H1 (cell line): ENCODE measurements around the gene AAGAB. TPM values are rescaled to one million over a fixed set of nuclear protein-coding genes. Genes with fewer than 3 reads are reported as not detected.

Source experiments
- CTCF ChIA-PET: fragments of 300-600 bp; sonication (Branson Sonifier 250); formaldehyde crosslinking; loops from one replicate; lab custom pipeline; 2021; ENCODE audit not compliant: partially characterized antibody; lab: Charles Lee
- POLR2A ChIA-PET: fragments of 300-600 bp; sonication (Branson Sonifier 250); formaldehyde crosslinking; loops from one replicate; lab custom pipeline; 2021; ENCODE audit warnings: inconsistent platforms; ENCODE audit not compliant: partially characterized antibody; lab: Charles Lee
- DNase-seq, 2 experiments: peaks; one replicate each; pipeline versions ENCODE4 v3.0.0 to v3.0.0-alpha.2; 2010 to 2022; ENCODE audit warnings: low spot score in 2 of 2, low read depth in 1 of 2, mixed read lengths in 1 of 2
- FAIRE-seq: peaks from 2 replicates; lab custom pipeline; 2011; peaks lifted over from hg19 to GRCh38; lab: Jason Lieb, UNC
- H2AFZ ChIP-seq: 2 replicates; pipeline ENCODE4 v1.8.1; 2012; ENCODE audit warnings: low read length, inconsistent platforms
- H2AK5ac ChIP-seq: 2 replicates; pipeline ENCODE4 v1.6.1; 2013; ENCODE audit warnings: low read depth, low read length
- H2BK120ac ChIP-seq: replicated peaks from 2 replicates; pipeline ENCODE3; 2013; ENCODE audit warnings: low read depth, low read length, inconsistent platforms
- H2BK12ac ChIP-seq: 2 replicates; pipeline ENCODE4 v1.6.1; 2013; ENCODE audit warnings: low read depth, low read length
- H2BK15ac ChIP-seq: 2 replicates; pipeline ENCODE4 v1.6.1; 2013; ENCODE audit warnings: low read length
- H2BK20ac ChIP-seq: 2 replicates; pipeline ENCODE4 v1.6.1; 2013; ENCODE audit warnings: low read length
- H2BK5ac ChIP-seq: 2 replicates; pipeline ENCODE4 v1.6.1; 2013; ENCODE audit warnings: low read depth, low read length
- H3K14ac ChIP-seq: 2 replicates; pipeline ENCODE4 v1.6.1; 2013; ENCODE audit warnings: inconsistent platforms; ENCODE audit not compliant: insufficient read length
- H3K18ac ChIP-seq: 2 replicates; pipeline ENCODE4 v1.6.1; 2013; ENCODE audit warnings: low read length; ENCODE audit errors: extremely low read depth
- H3K23ac ChIP-seq: 2 replicates; pipeline ENCODE4 v1.6.1; 2013; ENCODE audit warnings: inconsistent platforms; ENCODE audit not compliant: insufficient read length
- H3K23me2 ChIP-seq: 2 replicates; pipeline ENCODE4 v1.6.1; 2013; ENCODE audit warnings: low read depth, low read length
- H3K27ac ChIP-seq: 2 replicates; pipeline ENCODE4 v1.6.1; 2011; ENCODE audit warnings: low read depth, low read length, inconsistent platforms
- H3K27me3 ChIP-seq, 4 experiments: replicated peaks in 1 of 4; 1 replicate in 1 of 4; 2 replicates in 3 of 4; pipeline versions ENCODE4 v1.6.1 to v1.8.1; 2011 to 2013; ENCODE audit warnings: low read length in 3 of 4, mild to moderate bottlenecking in 3 of 4, inconsistent platforms in 2 of 4, mixed read lengths in 2 of 4, moderate library complexity in 1 of 4; ENCODE audit not compliant: control insufficient read depth in 3 of 4, insufficient read depth in 3 of 4; ENCODE audit errors: extremely low read depth in 1 of 4
- H3K36me3 ChIP-seq, 4 experiments: 2 replicates each; pipeline versions ENCODE4 v1.6.1 to v1.8.1; 2011 to 2013; ENCODE audit warnings: mild to moderate bottlenecking in 4 of 4, low read length in 3 of 4, moderate library complexity in 2 of 4, control low read depth in 1 of 4, inconsistent platforms in 1 of 4; ENCODE audit not compliant: insufficient read depth in 4 of 4, control insufficient read depth in 2 of 4
- H3K4ac ChIP-seq: replicated peaks from 2 replicates; pipeline ENCODE3; 2013; ENCODE audit warnings: low read length, low read depth, mixed read lengths, inconsistent platforms; ENCODE audit not compliant: insufficient read length
- H3K4me1 ChIP-seq, 4 experiments: replicated peaks in 1 of 4; 1 replicate in 1 of 4; 2 replicates in 3 of 4; pipeline versions ENCODE4 v1.6.1 to v1.8.1; 2011 to 2013; ENCODE audit warnings: low read length in 3 of 4, inconsistent platforms in 2 of 4, mixed read lengths in 1 of 4; ENCODE audit not compliant: insufficient read depth in 4 of 4, control insufficient read depth in 3 of 4
- H3K4me2 ChIP-seq, 2 experiments: 2 replicates each; pipeline versions ENCODE4 v1.6.1 to v1.8.1; 2011 to 2013; ENCODE audit warnings: low read depth in 2 of 2, low read length in 2 of 2, control low read depth in 1 of 2, inconsistent platforms in 1 of 2, mild to moderate bottlenecking in 1 of 2; ENCODE audit not compliant: insufficient read depth in 1 of 2
- H3K4me3 ChIP-seq, 4 experiments: fragments of 200-600, 300-600 bp in 1 of 4; sonication (generic), shearing (Covaris generic), sonication (Bioruptor Twin) in 1 of 4; 2 replicates each; pipeline versions ENCODE4 v1.5.1 to v1.8.1; 2011 to 2016; ENCODE audit warnings: low read length in 4 of 4, low read depth in 3 of 4, control low read depth in 2 of 4, inconsistent platforms in 2 of 4, mild to moderate bottlenecking in 2 of 4, mixed read lengths in 1 of 4, moderate library complexity in 1 of 4; ENCODE audit not compliant: insufficient read depth in 2 of 4; ENCODE audit errors: extremely low read depth in 1 of 4
- H3K56ac ChIP-seq: replicated peaks from 2 replicates; pipeline ENCODE3; 2013; ENCODE audit warnings: low read depth, mild to moderate bottlenecking, mixed read lengths, low read length, inconsistent platforms; ENCODE audit not compliant: insufficient read length
- H3K79me1 ChIP-seq: 2 replicates; pipeline ENCODE4 v1.6.1; 2013; ENCODE audit warnings: low read depth, low read length, control low read depth
- H3K79me2 ChIP-seq, 2 experiments: 2 replicates each; pipeline versions ENCODE4 v1.6.1 to v1.8.1; 2012 to 2013; ENCODE audit warnings: low read length in 2 of 2, mild to moderate bottlenecking in 2 of 2, inconsistent platforms in 1 of 2; ENCODE audit not compliant: insufficient read depth in 2 of 2, control insufficient read depth in 1 of 2
- H3K9ac ChIP-seq, 4 experiments: replicated peaks in 1 of 4; 1 replicate in 1 of 4; 2 replicates in 3 of 4; pipeline versions ENCODE4 v1.6.1 to v1.8.1; 2011 to 2013; ENCODE audit warnings: low read depth in 3 of 4, low read length in 3 of 4, control low read depth in 2 of 4, mild to moderate bottlenecking in 2 of 4, moderate library complexity in 2 of 4, inconsistent platforms in 1 of 4; ENCODE audit errors: extremely low read depth in 1 of 4
- H3K9me3 ChIP-seq, 2 experiments: 2 replicates each; pipeline versions ENCODE4 v1.6.1 to v1.8.1; 2012 to 2013; ENCODE audit warnings: mild to moderate bottlenecking in 2 of 2, moderate library complexity in 2 of 2, control low read depth in 1 of 2, inconsistent platforms in 1 of 2, low read depth in 1 of 2, low read length in 1 of 2, mixed read lengths in 1 of 2; ENCODE audit not compliant: insufficient read depth in 2 of 2
- H4K20me1 ChIP-seq, 2 experiments: replicated peaks in 1 of 2; 2 replicates each; pipeline versions ENCODE3 to v1.8.1; 2011 to 2013; ENCODE audit warnings: inconsistent platforms in 2 of 2, low read length in 2 of 2, mild to moderate bottlenecking in 1 of 2; ENCODE audit not compliant: insufficient read depth in 2 of 2, control insufficient read depth in 1 of 2
- H4K5ac ChIP-seq: 2 replicates; pipeline ENCODE4 v1.6.1; 2013; ENCODE audit warnings: low read length, low read depth, mixed read lengths, inconsistent platforms; ENCODE audit not compliant: insufficient read length
- H4K8ac ChIP-seq: 2 replicates; pipeline ENCODE4 v1.8.0; 2013; ENCODE audit warnings: mild to moderate bottlenecking, moderate library complexity, low read length, inconsistent platforms; ENCODE audit not compliant: insufficient read depth; ENCODE audit errors: extremely low read depth
- H4K91ac ChIP-seq: replicated peaks from 2 replicates; pipeline ENCODE3; 2013; ENCODE audit warnings: low read length, mixed read lengths, inconsistent platforms; ENCODE audit not compliant: insufficient read length
- CBX8 ChIP-seq: fragments of 300-800, 300-1000 bp; sonication (generic); IDR thresholded peaks from 2 replicates; pipeline ENCODE4 v1.7.1; 2016; ENCODE audit warnings: low read depth, low read length, borderline replicate concordance
- CEBPB ChIP-seq: IDR thresholded peaks from 2 replicates; pipeline ENCODE4 v1.6.1; 2012; ENCODE audit warnings: low read depth, low read length
- CREB1 ChIP-seq: IDR thresholded peaks from 2 replicates; pipeline ENCODE4 v1.6.1; 2012; ENCODE audit warnings: inconsistent platforms
- GTF2F1 ChIP-seq: IDR thresholded peaks from 2 replicates; pipeline ENCODE4 v1.6.1; 2012; ENCODE audit warnings: low read depth, low read length, improper control_type of control experiment, borderline replicate concordance
- JUN ChIP-seq: IDR thresholded peaks from 2 replicates; pipeline ENCODE4 v1.6.1; 2011; ENCODE audit warnings: low read depth, mild to moderate bottlenecking, improper control_type of control experiment, low read length
- PHF8 ChIP-seq: fragments of 200-600 bp; sonication (generic); conservative IDR thresholded peaks from 2 replicates; pipeline ENCODE4 v1.7.1; 2012; ENCODE audit warnings: low read depth, mild to moderate bottlenecking, inconsistent platforms, low read length, moderate library complexity
- RFX5 ChIP-seq: IDR thresholded peaks from 2 replicates; pipeline ENCODE4 v1.6.1; 2011; ENCODE audit warnings: low read depth, low read length, improper control_type of control experiment, borderline replicate concordance
- RXRA ChIP-seq: IDR thresholded peaks from 2 replicates; pipeline ENCODE4 v1.6.1; 2011; ENCODE audit warnings: low read depth, mild to moderate bottlenecking, low read length, moderate library complexity; ENCODE audit not compliant: insufficient read depth
- SP2 ChIP-seq: IDR thresholded peaks from 2 replicates; pipeline ENCODE4 v1.6.1; 2012; ENCODE audit warnings: mild to moderate bottlenecking, low read length, inconsistent platforms
- SUZ12 ChIP-seq: fragments of 200-600 bp; sonication (generic); IDR thresholded peaks from 2 replicates; pipeline ENCODE4 v1.6.1; 2012; ENCODE audit warnings: mild to moderate bottlenecking, inconsistent platforms, low read length, moderate library complexity, mixed read lengths
- TBP ChIP-seq: IDR thresholded peaks from 2 replicates; pipeline ENCODE4 v1.6.1; 2011; ENCODE audit warnings: low read depth, low read length, improper control_type of control experiment
- TEAD4 ChIP-seq: IDR thresholded peaks from 2 replicates; pipeline ENCODE4 v1.6.1; 2012; ENCODE audit warnings: low read depth, low read length, inconsistent platforms, mixed read lengths
- WGBS, 2 experiments: shearing (Covaris generic) in 1 of 2; methylation state at CpG; one replicate each; pipeline versions ENCODE4 v1.1.6 to v1.1.7; 2013 to 2015; ENCODE audit warnings: low lambda C conversion rate in 2 of 2, mixed read lengths in 2 of 2, inconsistent platforms in 1 of 2, low coverage in 1 of 2, missing lambda C conversion rate in 1 of 2; ENCODE audit not compliant: insufficient replicate concordance in 2 of 2, insufficient coverage in 1 of 2, insufficient read length in 1 of 2; ENCODE audit errors: extremely low coverage in 1 of 2, missing lambda C conversion rate in 1 of 2; 5-methylcytosine and 5-hydroxymethylcytosine counted together
- polyA plus RNA-seq, 7 experiments: library from polyadenylated mRNA; depleted of rRNA in 3 of 7; stranded (reverse) in 5 of 7; unstranded in 2 of 7; fragments of >200 nt in 5 of 7; fragments of 200-250 nt in 2 of 7; gene quantifications; 1 replicate in 5 of 7; 2 replicates in 1 of 7; 4 replicates in 1 of 7; pipeline versions ENCODE4 v1.2.1 to v1.2.3, GENCODE V29; 2011 to 2013; ENCODE audit warnings: missing spikeins in 2 of 7, mixed read lengths in 2 of 7
- total RNA-seq: library from RNA; stranded (reverse); fragmentation: NEBNext Ultra II Directional; extraction: Animal tissue kit (Norgen Biotek cat#: 25700); gene quantifications from 2 replicates; pipeline ENCODE4 v1.2.1, GENCODE V29; 2021
- TF ChIP-seq, protein P1 (sequence below): IDR thresholded peaks from 2 replicates; pipeline ENCODE4 v1.6.1; 2011; ENCODE audit warnings: low read depth, mild to moderate bottlenecking, low read length; ENCODE audit not compliant: insufficient read depth
- TF ChIP-seq, protein P2 (sequence below): IDR thresholded peaks from 2 replicates; pipeline ENCODE4 v1.6.1; 2012; ENCODE audit warnings: inconsistent platforms

Gene AAGAB
- total and polyA plus RNA-seq, 2 of the 8 experiments (the other 6 are each of a cell fraction or from before 2014, with no cell fraction given) = 20.1 to 45.9 TPM

DNA sequence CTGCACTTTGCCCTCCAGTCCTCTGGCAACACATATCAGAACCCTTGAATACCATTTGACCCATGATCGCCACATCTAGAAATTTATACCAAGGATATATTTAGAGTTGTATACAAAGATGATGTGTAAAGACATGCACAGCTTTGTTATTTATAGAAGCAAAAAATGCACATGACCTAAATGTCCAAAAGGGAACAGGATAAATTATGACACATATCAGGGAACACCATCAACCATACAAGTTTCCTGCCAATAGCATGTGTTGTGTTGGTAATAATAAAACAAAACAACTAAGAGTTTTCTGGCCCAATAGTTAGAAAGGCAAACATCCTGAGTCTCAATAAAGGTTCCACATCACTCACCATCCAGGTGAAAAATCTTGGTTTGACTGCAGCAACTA is 51.5 kb downstream of the AAGAB start:
- CTCF ChIA-PET = interaction anchor here (1.1 to 1.6 kb wide), 3 partner anchors 101 to 257 kb away, joined by 3 to 4 read pairs (median 4); no protein-coding TSS in a partner anchor
- Histone ChIP-seq H3K18ac (no peak overlapping the region), H2BK20ac (no peak overlapping the region), H2BK5ac (no peak overlapping the region), H4K5ac (no peak overlapping the region), H3K4me3 (no peak overlapping the region), H2BK15ac (no peak overlapping the region), H2BK12ac (no peak overlapping the region), H3K36me3 (peaks cover 0 to 33% (median 10%) of the 10 kb centered on the region in 4 experiments; a peak in 5 of 8 replicates), H3K23ac (no peak overlapping the region), H3K79me2 (no peaks in the 10 kb centered on the region), H3K9me3 (no peaks in the 10 kb centered on the region), H2BK120ac (no peak overlapping the region), H4K8ac (no peak overlapping the region), H3K23me2 (peaks cover 2% of the 10 kb centered on the region; the same call in 1 of the 2 replicates), H4K20me1 (no peaks in the 10 kb centered on the region), H2AK5ac (no peak overlapping the region), H3K4me1 (peaks cover 0 to 3% (median 1%) of the 10 kb centered on the region in 4 experiments; a peak in 2 of 7 replicates), H3K27me3 (no peaks in the 10 kb centered on the region), H2AFZ (no peak overlapping the region), H3K9ac (no peak overlapping the region), H4K91ac (no peak overlapping the region), H3K27ac (no peak overlapping the region), H3K56ac (no peak overlapping the region), H3K14ac (no peak overlapping the region), H3K4ac (no peak overlapping the region), H3K79me1 (peaks cover 2% of the 10 kb centered on the region; the same call in 1 of the 2 replicates), H3K4me2 (no peak overlapping the region)
- POLR2A ChIA-PET = no interaction called here
- 78% methylated on average over 1 of the region's 1 CpG; no CpG with 5 or more reads in 1 of the 2 experiments for WGBS, 2 experiments
- DNase-seq (no peak), FAIRE-seq (no peak)
- TF ChIP-seq, protein P1, sequence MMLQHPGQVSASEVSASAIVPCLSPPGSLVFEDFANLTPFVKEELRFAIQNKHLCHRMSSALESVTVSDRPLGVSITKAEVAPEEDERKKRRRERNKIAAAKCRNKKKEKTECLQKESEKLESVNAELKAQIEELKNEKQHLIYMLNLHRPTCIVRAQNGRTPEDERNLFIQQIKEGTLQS = no peak
- TF ChIP-seq SUZ12 = no peak
- TF ChIP-seq SP2 = no peak
- no peak for TF ChIP-seq CREB1
- no peak for TF ChIP-seq TEAD4
- TF ChIP-seq CEBPB = no peak
- TF ChIP-seq, protein P2, sequence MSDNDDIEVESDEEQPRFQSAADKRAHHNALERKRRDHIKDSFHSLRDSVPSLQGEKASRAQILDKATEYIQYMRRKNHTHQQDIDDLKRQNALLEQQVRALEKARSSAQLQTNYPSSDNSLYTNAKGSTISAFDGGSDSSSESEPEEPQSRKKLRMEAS = no peak
- no peak for TF ChIP-seq PHF8
- no peak for TF ChIP-seq TBP
- no peak for TF ChIP-seq JUN
- no peak for TF ChIP-seq RXRA
- TF ChIP-seq CBX8 = no peak
- TF ChIP-seq GTF2F1 = no peak
- no peak for TF ChIP-seq RFX5
